Activated naive CD8-positive, alpha-beta T cell treated with anti-CD3 and anti-CD28 coated beads for 36 hours (primary cell): ENCODE measurements around the gene ZNF506. TPM values are rescaled to one million over a fixed set of nuclear protein-coding genes. Genes with fewer than 3 reads are reported as not detected.
"Not testable (repeated sequence)": the region's sequence is repeated elsewhere in the genome, so short reads cannot be mapped to it uniquely, and the experiment has no call there.

Experiments used
- DNase-seq: peaks from one replicate; pipeline ENCODE4 v3.0.0; 2021
- H3K27ac Mint-ChIP-seq: one replicate; pipeline ENCODE4 v1.8.0; 2022; ENCODE audit warnings: mild to moderate bottlenecking, moderate library complexity, mixed read lengths
- H3K27me3 Mint-ChIP-seq: one replicate; pipeline ENCODE4 v1.8.0; 2022; ENCODE audit warnings: mild to moderate bottlenecking, mixed read lengths
- H3K36me3 Mint-ChIP-seq: one replicate; pipeline ENCODE4 v1.8.0; 2021; ENCODE audit warnings: mild to moderate bottlenecking, mixed read lengths
- H3K4me1 Mint-ChIP-seq: one replicate; pipeline ENCODE4 v1.8.0; 2021; ENCODE audit warnings: mixed read lengths
- H3K4me3 Mint-ChIP-seq: one replicate; pipeline ENCODE4 v1.8.0; 2022; ENCODE audit warnings: mild to moderate bottlenecking, moderate library complexity, mixed read lengths
- H3K9me3 Mint-ChIP-seq: one replicate; pipeline ENCODE4 v1.8.0; 2022; ENCODE audit warnings: mixed read lengths
- total RNA-seq, 2 experiments: library from RNA; stranded (reverse); gene quantifications; one replicate each; pipeline ENCODE4 v1.2.3, GENCODE V29; 2021

The ZNF506 gene
- total RNA-seq, 2 experiments from 2014 or later, result 28.4 to 31.5 TPM

- Mint-ChIP-seq H3K9me3 (no peaks in the 10 kb centered on the region), H3K36me3 (peaks cover 2% of the 10 kb centered on the region), H3K4me3 (no peak overlapping the region), H3K27ac (no peak overlapping the region), H3K4me1 (no peaks in the 10 kb centered on the region), H3K27me3 (no peaks in the 10 kb centered on the region)
- DNase-seq, result no peak
Measured at GRCh38 chr19:19752760-19753403, 68.7 kb downstream of the ZNF506 start.

- no peak overlapping the region for H3K4me3 Mint-ChIP-seq
- no peak for DNase-seq
- H3K27ac Mint-ChIP-seq, result no peak overlapping the region
- H3K9me3 Mint-ChIP-seq, result no peaks in the 10 kb centered on the region
- H3K36me3 Mint-ChIP-seq, result peaks cover 2% of the 10 kb centered on the region
- no peaks in the 10 kb centered on the region for H3K4me1 Mint-ChIP-seq
- no peaks in the 10 kb centered on the region for H3K27me3 Mint-ChIP-seq
Measured at GRCh38 chr19:19751846-19752245, 69.7 kb downstream of the ZNF506 start.

DNA sequence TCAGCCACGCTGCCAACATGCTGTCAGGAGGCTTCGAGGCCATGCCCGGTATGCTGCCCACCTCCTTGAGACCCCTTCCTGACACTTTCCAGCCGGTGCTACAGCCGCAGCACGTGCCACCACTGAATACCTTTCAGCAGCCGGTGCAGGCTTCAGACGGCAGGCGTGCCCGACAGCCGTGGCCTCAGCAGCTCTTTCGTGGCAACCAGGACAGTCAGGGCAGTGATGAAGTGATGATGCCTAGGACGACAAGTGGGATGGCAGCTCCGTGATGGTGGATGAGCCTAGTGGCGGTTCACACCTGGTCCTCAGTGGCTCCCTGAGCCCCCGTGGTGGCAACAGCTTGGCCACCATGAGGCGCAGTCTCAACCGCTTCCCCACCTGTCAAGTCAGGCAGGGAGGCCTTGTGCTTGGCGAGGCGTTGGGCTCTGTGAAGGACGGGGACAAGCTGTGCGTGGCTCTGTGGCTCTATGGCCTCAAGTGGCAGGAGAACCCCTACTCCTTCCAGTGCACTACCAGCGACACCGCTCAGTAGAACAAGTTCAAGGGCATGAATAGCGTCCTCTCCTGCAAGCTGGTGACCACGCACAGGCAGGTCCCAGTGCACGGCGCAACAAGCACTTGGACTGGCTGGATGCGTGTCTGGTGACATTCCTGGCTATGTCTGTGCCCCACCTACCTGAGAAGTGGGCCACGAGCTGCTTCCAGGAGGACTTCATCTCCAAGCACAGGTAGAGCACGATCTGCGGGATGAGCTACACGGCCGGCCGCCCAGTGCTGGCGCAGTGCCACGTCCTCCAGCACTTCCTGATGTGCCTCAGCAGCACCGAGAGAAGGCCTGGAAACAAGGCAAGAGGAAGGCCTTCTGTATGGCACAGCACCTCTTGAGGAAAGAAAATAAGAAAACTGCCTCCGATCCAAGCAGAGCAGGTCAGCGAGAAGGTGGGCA is 70.4 kb downstream of the ZNF506 start:
- Mint-ChIP-seq H3K27ac (no peak overlapping the region), H3K27me3 (no peaks in the 10 kb centered on the region), H3K36me3 (peaks cover 2% of the 10 kb centered on the region), H3K4me1 (no peaks in the 10 kb centered on the region), H3K9me3 (no peaks in the 10 kb centered on the region), H3K4me3 (no peak overlapping the region)
- no peak for DNase-seq

DNA sequence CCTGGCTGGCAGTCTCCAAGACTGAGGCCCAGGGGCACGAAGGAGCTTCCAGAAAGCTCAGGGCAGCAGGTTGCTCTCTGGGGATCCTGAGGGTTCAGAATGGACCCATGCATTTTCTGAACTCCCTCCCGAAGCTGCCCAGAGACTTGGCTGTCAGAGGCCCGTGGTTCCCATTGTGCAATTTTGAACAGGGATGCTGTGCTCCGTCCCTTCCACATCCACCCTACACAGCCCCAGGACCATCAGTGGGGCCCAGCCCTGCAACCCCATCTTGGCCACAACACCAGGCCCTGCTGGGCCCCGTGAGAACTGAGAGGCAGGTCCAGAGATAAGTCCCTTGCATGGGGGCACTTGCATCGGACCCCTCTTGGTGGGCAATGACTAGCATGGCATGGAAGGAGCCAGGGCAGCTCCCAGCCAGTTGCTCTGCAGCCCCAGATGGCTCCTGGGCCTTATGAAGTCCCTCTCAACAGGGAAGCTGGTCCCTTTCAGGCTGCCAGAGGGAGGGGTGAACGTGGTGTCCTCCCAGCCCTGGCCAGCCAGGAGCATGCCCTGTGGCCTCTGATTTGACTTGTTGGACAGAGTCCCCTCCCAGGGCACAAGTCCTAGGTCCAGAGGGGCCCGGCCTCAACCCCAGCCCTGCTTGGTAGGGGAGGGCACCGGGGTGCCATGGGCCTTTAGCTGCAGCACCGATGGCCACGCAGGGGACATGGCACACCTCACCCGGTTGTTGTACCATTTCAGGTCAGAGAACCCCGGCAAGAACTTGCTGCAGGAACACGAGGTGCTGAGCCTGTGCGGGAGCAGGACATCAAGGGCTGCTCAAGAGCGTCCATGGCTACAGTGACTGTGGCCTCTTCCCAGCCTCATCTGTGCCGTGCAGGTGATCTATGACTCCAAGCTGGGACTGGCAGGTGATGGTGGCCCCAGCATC is 71.4 kb downstream of the ZNF506 start:
- Mint-ChIP-seq H3K27me3 (no peaks in the 10 kb centered on the region), H3K9me3 (no peaks in the 10 kb centered on the region), H3K27ac (no peak overlapping the region), H3K36me3 (no peaks in the 10 kb centered on the region), H3K4me1 (no peaks in the 10 kb centered on the region), H3K4me3 (no peak overlapping the region)
- no peak for DNase-seq

DNA sequence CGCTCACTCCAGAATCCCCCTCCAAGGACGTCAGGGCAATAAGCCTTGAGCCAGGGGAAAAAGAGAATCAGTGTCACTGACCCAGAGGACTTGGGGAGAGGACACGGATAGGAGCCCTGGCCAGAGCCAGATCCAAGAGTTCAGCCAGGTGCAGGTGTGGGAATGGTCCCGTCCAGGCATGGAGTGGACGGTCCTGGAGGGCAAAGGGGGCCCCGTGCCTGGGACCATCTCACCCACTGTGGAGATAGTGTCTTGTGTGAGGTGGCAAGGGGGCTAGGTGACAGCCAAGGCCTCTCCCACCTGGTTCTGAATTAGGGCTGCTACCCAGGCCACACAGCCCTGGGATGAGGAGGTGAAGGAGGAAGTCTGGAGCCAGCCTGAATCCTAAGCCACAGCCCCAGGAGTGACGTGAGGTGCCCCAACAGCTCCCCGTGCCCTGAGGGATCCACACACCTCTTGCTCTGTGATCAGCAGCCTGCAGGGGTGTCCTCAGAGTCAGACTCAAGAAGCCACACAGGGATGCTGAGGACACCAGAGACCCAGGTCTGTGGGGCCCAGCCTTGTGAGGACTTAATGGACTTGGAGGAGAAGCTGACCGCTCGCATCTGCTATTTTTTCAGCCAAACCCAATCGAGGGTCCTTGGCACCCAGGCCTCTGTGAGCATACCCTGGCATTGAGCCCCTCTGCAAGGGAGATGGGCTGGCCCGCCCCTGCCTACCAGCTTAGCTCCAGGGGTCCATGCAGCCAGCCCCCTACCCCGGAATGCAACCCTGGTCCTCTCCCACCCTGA is 72.2 kb downstream of the ZNF506 start:
- no peaks in the 10 kb centered on the region for H3K27me3 Mint-ChIP-seq
- no peak overlapping the region for H3K27ac Mint-ChIP-seq
- DNase-seq, result no peak
- H3K9me3 Mint-ChIP-seq, result no peaks in the 10 kb centered on the region
- H3K4me1 Mint-ChIP-seq, result no peaks in the 10 kb centered on the region
- H3K36me3 Mint-ChIP-seq, result no peaks in the 10 kb centered on the region
- H3K4me3 Mint-ChIP-seq, result no peak overlapping the region

DNA sequence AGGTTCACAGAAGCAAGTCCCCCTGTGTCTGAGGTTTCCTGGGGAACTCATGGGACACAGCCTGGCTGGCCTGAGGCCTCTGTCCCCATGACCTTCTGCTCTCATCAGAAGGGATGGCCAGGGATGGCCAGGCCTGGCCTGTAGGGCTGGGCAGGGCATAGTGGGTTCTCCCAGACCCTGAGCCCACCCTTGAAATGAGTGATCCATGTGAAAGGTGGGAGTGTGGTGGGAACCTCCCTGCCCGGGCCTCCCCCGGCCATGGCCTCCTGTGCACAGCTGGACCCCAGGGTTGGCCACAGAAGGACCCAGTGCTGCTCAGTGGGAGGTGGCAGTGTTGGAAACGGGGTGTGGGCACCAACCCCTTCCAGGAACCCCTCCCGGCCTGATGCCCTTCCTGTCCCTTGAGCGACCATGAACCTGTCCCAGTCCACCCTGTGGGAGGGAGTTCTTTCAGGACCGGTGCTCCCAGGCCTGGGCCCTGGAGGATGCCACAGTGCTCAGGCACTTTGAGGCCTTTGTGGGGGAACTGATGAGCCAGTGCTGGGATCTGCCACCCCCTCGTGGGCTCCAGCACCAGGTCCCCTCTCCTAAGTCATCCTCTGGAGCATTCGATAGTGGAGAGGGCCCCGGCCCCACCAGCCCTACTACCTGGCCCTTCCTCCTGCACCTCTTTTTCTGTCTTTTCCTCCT is 73.2 kb downstream of the ZNF506 start:
- Mint-ChIP-seq H3K9me3 (no peaks in the 10 kb centered on the region), H3K4me3 (no peak overlapping the region), H3K4me1 (no peaks in the 10 kb centered on the region), H3K36me3 (no peaks in the 10 kb centered on the region), H3K27me3 (no peaks in the 10 kb centered on the region), H3K27ac (no peak overlapping the region)
- no peak for DNase-seq

DNA sequence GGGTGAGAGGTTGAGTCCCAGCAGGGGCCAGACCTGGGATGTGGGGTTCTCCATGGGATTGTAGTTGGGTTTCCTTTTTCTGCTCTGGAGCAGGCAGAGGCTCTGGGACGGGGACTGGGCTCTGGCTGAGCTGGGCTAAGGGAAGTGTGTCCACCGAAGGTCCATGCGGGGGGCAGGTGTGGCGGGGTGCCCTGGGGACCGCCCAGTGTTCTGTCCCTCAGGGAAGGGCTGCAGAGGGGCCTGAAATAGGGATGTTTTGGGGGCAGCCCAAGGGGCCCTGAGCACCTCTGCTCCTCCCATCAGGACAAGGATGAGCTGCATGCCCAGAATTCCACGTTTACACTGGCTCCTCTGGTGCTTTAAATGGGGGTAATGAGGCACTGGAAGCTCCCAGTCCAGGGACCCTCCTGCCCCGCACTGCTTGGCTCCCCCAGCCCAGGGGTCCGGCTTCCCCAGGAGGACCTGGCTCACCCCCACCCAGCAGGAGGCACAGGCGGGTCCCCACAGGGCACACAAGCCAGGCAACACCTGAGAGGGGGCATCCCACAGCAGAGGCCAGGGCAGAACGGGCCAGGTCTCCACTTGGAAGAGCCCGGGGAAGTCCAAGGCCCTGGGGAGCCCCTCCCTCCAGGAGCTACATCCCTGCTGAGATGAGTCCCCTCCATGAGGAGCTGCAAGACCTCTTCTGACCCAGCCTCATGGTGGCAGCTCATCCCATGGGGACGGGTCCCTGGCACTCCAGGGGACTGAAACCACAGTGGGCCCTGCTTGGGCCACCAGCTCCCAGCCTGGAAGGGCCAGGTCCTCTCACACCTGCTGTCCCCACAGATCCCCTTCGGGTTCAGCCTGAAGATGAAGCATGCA is 74.0 kb downstream of the ZNF506 start:
- DNase-seq, result no peak
- no peak overlapping the region for H3K27ac Mint-ChIP-seq
- H3K4me1 Mint-ChIP-seq, result no peaks in the 10 kb centered on the region
- no peak overlapping the region for H3K4me3 Mint-ChIP-seq
- no peaks in the 10 kb centered on the region for H3K9me3 Mint-ChIP-seq
- H3K36me3 Mint-ChIP-seq, result no peaks in the 10 kb centered on the region
- no peaks in the 10 kb centered on the region for H3K27me3 Mint-ChIP-seq

GRCh38 chr19:19746286-19747213 is 75.0 kb downstream of the ZNF506 start:
- Mint-ChIP-seq H3K4me3 (no peak overlapping the region), H3K9me3 (no peaks in the 10 kb centered on the region), H3K4me1 (no peaks in the 10 kb centered on the region), H3K27me3 (no peaks in the 10 kb centered on the region), H3K36me3 (no peaks in the 10 kb centered on the region), H3K27ac (no peak overlapping the region)
- no peak for DNase-seq

DNA sequence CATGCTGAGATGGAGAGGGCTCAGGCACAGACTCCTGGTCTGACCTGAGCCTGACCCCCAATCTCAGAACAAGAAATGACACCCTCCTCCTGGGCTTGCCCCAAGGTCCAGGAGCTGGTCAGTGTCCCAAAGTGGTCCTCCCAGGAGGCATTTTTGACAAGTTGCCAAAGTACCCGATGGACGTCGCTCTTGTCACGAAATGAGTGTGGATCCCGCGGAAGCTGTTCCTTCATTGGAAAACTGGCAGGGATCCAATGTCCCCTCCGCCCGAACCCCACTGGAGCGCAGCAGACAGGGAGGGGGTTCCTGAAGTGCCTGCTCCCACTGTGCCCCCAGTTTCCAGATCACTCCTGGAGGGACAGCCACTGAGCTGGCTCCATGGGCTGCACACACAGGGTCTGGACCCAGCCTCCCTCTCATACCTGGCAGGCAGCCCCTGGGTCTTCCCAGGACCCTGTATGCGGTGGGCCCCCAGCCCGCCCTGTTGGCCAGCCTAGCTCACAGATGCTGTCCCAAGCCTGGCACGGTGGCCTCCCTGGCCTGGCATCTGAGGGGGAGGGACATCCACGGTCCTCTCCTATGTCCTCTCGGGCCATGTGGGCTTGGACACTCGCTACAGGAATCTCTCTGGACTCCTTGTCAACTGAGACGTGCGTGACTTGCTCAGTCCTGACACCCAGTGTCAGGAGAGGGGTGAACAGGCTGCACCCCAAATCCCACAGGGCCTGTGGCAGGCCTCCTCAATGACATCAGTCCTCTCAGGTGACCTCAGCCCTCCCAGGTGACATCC is 75.9 kb downstream of the ZNF506 start:
- no peaks in the 10 kb centered on the region for H3K27me3 Mint-ChIP-seq
- no peak overlapping the region for H3K4me3 Mint-ChIP-seq
- no peaks in the 10 kb centered on the region for H3K36me3 Mint-ChIP-seq
- H3K27ac Mint-ChIP-seq, result no peak overlapping the region
- H3K9me3 Mint-ChIP-seq, result no peaks in the 10 kb centered on the region
- DNase-seq, result no peak
- no peaks in the 10 kb centered on the region for H3K4me1 Mint-ChIP-seq

DNA sequence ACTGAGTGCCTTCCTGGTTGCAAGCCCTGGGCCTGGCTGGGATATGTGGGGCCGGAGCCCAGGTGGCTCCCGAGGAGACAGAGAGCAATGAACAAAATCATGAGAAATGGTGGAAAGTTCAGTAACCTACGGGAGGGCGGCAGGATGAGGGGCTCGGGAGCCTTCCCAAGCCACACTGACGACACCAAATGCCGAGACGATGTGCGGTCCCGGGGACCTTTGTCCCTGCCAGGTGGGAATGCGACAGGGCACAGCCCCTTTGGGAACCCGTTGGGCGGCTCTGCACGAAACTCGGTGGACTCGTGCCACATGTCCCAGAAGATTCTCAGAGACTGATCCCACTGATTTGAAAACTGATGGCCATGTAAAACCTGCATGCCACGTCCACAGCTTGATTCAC is 76.9 kb downstream of the ZNF506 start:
- Mint-ChIP-seq H3K36me3 (no peaks in the 10 kb centered on the region), H3K9me3 (no peaks in the 10 kb centered on the region), H3K4me3 (no peak overlapping the region), H3K27me3 (no peaks in the 10 kb centered on the region), H3K27ac (no peak overlapping the region), H3K4me1 (no peaks in the 10 kb centered on the region)
- DNase-seq, result no peak

DNA sequence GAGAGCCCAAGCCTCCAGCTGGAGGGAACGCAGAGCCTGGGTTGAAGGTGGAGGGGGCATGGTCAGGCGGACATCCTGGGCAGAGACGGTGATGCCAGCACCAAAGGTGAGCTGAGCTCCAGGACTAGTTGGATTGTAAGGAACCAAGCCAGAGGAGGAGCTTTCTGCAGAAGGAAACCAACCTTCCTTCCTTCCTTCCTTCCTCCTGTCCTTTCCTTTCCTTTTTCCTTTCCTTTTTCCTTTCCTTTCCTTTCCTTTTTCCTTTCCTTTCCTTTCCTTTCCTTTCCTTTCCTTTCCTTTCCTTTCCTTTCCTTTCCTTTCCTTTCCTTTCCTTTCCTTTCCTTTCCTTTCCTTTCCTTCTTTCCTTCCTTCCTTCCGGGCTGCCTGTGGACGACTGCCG is 77.6 kb downstream of the ZNF506 start:
- not testable (repeated sequence) for DNase-seq, H3K4me3 Mint-ChIP-seq, H3K36me3 Mint-ChIP-seq, H3K4me1 Mint-ChIP-seq, H3K9me3 Mint-ChIP-seq, H3K27me3 Mint-ChIP-seq, H3K27ac Mint-ChIP-seq

DNA sequence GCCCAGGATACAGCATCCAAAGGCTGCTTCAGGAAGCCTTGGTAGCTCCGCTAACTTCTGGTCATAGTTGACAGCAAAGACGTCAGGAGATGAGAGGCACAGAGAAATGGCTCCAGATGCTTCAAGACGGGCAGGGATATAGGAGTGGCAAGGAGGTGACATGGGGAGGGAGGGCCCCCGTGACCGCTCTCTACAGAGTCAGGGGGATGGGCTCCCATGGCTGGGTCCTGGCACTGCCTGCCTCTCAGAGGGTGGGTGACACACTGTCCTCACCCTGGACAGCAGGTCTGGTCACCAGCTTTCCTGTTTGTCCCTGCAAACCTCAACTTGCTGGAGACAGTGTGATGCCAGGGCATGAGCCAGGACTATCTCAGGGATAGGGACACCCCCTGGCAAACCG is 78.4 kb downstream of the ZNF506 start:
- Mint-ChIP-seq H3K4me3 (no peak overlapping the region), H3K27ac (no peak overlapping the region), H3K4me1 (no peaks in the 10 kb centered on the region), H3K9me3 (no peaks in the 10 kb centered on the region), H3K27me3 (no peaks in the 10 kb centered on the region), H3K36me3 (no peaks in the 10 kb centered on the region)
- no peak for DNase-seq
